Measurements from ENCODE around the gene PDZD2.

The PDZD2 gene

GRCh38 chr5:31692561-31693221 is 53.8 kb downstream of the PDZD2 start:
- TF ChIP-seq, protein P1, sequence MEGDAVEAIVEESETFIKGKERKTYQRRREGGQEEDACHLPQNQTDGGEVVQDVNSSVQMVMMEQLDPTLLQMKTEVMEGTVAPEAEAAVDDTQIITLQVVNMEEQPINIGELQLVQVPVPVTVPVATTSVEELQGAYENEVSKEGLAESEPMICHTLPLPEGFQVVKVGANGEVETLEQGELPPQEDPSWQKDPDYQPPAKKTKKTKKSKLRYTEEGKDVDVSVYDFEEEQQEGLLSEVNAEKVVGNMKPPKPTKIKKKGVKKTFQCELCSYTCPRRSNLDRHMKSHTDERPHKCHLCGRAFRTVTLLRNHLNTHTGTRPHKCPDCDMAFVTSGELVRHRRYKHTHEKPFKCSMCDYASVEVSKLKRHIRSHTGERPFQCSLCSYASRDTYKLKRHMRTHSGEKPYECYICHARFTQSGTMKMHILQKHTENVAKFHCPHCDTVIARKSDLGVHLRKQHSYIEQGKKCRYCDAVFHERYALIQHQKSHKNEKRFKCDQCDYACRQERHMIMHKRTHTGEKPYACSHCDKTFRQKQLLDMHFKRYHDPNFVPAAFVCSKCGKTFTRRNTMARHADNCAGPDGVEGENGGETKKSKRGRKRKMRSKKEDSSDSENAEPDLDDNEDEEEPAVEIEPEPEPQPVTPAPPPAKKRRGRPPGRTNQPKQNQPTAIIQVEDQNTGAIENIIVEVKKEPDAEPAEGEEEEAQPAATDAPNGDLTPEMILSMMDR (IDR thresholded peaks at IDR 0.05; ENCODE audit: low read depth, low read length, missing control alignments): no peak
- DNase-seq (ENCODE audit: extremely low read depth, low read depth): no peak
- no peak overlapping the region for H3K4me3 ChIP-seq (replicated peaks; ENCODE audit: low read depth, low read length)

GRCh38 chr5:31698673-31699072 is 59.7 kb downstream of the PDZD2 start:
- DNase-seq (ENCODE audit: extremely low read depth, low read depth): no peak
- H3K4me3 ChIP-seq (replicated peaks; ENCODE audit: low read depth, low read length): no peak overlapping the region
- TF ChIP-seq, protein P1 (IDR thresholded peaks at IDR 0.05; ENCODE audit: low read depth, low read length, missing control alignments): no peak

DNA sequence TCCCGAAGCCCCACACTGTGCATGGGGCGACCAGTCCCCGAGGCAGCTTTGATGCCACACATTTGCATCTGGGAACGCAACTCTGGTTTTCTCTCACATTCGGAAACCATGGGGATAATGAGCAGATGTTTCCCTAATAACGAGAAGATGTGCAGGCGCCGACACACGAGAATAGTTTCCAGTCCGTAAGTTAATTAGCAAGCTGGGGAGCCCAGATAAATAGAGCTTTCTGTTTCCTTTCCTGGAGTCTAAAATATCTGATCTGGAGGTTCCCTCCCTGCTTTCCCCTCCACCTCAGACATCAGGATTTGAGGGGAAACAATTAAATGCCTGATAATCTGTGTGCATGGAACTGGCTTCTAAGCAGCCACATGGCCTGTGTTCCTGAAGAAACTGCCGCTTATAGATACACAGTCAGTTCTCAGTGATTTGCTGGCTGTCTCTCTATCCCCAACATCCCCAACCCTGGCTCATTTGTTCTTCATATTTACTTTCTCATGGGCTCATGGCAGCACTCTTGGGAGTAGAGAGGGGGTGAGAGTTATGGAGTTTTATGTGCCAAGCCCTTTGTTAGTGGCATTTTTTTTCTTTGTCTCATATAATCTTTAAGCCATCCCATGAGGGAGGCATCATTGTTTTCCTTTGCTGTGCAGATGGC is 62.8 kb downstream of the PDZD2 start:
- H3K4me3 ChIP-seq (replicated peaks; ENCODE audit: low read depth, low read length): no peak overlapping the region
- DNase-seq (ENCODE audit: extremely low read depth, low read depth): no peak
- TF ChIP-seq, protein P1 (IDR thresholded peaks at IDR 0.05; ENCODE audit: low read depth, low read length, missing control alignments): no peak

- TF ChIP-seq, protein P1 (IDR thresholded peaks at IDR 0.05; ENCODE audit: low read depth, low read length, missing control alignments): no peak
- DNase-seq (ENCODE audit: extremely low read depth, low read depth): peak; percentile 7
- H3K4me3 ChIP-seq (replicated peaks; ENCODE audit: low read depth, low read length): no peak overlapping the region
These were observed 63.8 kb downstream of the PDZD2 start for GRCh38 chr5:31702712-31703111.

DNA sequence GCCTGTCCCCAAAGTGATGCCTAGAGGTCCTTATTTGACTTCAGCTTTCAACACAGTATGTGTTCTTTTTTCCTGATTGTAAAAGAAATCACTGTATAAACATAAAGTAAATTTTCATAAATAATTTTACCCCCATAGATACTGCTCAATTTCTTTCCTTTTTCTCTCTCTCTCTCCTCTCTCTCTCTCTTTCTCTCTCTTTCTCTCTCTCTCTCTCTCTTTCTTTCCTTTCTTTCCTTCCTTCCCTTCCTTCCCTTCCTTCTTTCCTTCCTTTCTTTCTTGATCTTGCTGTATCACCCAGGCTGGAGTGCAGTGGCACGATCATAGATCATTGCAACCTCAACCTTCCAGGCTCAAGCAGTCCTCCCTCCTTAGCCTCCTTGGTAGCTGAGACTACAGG is 64.8 kb downstream of the PDZD2 start:
- no peak for DNase-seq (ENCODE audit: extremely low read depth, low read depth)
- no peak overlapping the region for H3K4me3 ChIP-seq (replicated peaks; ENCODE audit: low read depth, low read length)
- TF ChIP-seq, protein P1 (IDR thresholded peaks at IDR 0.05; ENCODE audit: low read depth, low read length, missing control alignments): no peak

- TF ChIP-seq, protein P1 (IDR thresholded peaks at IDR 0.05; ENCODE audit: low read depth, low read length, missing control alignments): no peak
- no peak overlapping the region for H3K4me3 ChIP-seq (replicated peaks; ENCODE audit: low read depth, low read length)
- DNase-seq (ENCODE audit: extremely low read depth, low read depth): no peak
These were observed 67.3 kb downstream of the PDZD2 start for GRCh38 chr5:31706186-31706585.
